OCI-LY3 (cell line): ENCODE results near the gene ACVRL1.

Source experiments
- H2AFZ ChIP-seq: fragments of 200-600, 300-600 bp; shearing (Covaris generic); 2 replicates; pipeline ENCODE4 v1.6.0; 2014; ENCODE audit warnings: antibody characterized with exemption, low read depth, low read length
- H3K27ac ChIP-seq: fragments of 200-600, 300-600 bp; sonication (generic); 2 replicates; pipeline ENCODE4 v1.5.1; 2014; ENCODE audit warnings: mild to moderate bottlenecking, low read length, moderate library complexity, mixed read lengths
- H3K27me3 ChIP-seq: fragments of 200-600, 300-600 bp; sonication (generic); 2 replicates; pipeline ENCODE4 v1.6.1; 2014; ENCODE audit warnings: low read depth, low read length, mixed read lengths
- H3K36me3 ChIP-seq: fragments of 200-600, 300-600 bp; sonication (generic); replicated peaks from 2 replicates; pipeline ENCODE3; 2014; ENCODE audit warnings: low read depth, low read length, mixed read lengths
- H3K4me1 ChIP-seq: fragments of 300-600, 200-600 bp; sonication (generic); 2 replicates; pipeline ENCODE4 v1.6.1; 2014; ENCODE audit warnings: low read length, mixed read lengths
- H3K4me2 ChIP-seq: fragments of 200-600, 300-600 bp; sonication (generic); 2 replicates; pipeline ENCODE4 v1.6.1; 2014; ENCODE audit warnings: low read length, mixed read lengths
- H3K4me3 ChIP-seq: fragments of 300-600, 200-600 bp; sonication (generic); 2 replicates; pipeline ENCODE4 v1.5.1; 2014; ENCODE audit warnings: antibody characterized with exemption, mild to moderate bottlenecking, low read length, moderate library complexity
- H3K79me2 ChIP-seq: fragments of 300-600, 200-600 bp; shearing (Covaris generic); 2 replicates; pipeline ENCODE4 v1.6.1; 2014; ENCODE audit warnings: mild to moderate bottlenecking, low read length, mixed read lengths
- H3K9ac ChIP-seq: fragments of 300-600, 200-600 bp; shearing (Covaris generic); 2 replicates; pipeline ENCODE4 v1.6.0; 2014; ENCODE audit warnings: mild to moderate bottlenecking, low read length, moderate library complexity
- H3K9me3 ChIP-seq: fragments of 200-600, 300-600 bp; shearing (Covaris generic); 2 replicates; pipeline ENCODE4 v1.6.1; 2014; ENCODE audit warnings: low read length, mixed read lengths; ENCODE audit not compliant: insufficient read depth
- H4K20me1 ChIP-seq: fragments of 200-600, 300-600 bp; sonication (generic); 2 replicates; pipeline ENCODE4 v1.6.1; 2016; ENCODE audit warnings: low read length, mixed read lengths; ENCODE audit not compliant: insufficient read depth
- CTCF ChIP-seq: fragments of 200-600, 300-600 bp; sonication (generic); IDR thresholded peaks from 2 replicates; pipeline ENCODE4 v1.5.1; 2014; ENCODE audit warnings: antibody characterized with exemption, low read length, low read depth
- EZH2phosphoT487 ChIP-seq: fragments of 200-600 bp; shearing (Covaris generic); IDR thresholded peaks from 2 replicates; pipeline ENCODE4 v1.6.1; 2018; ENCODE audit warnings: antibody characterized with exemption, mixed run types, low read depth

ACVRL1 gene

GRCh38 chr12:51874000-51874399 is 33.3 kb upstream of the ACVRL1 start:
- H3K4me3 ChIP-seq: no peak overlapping the region
- H3K4me2 ChIP-seq: no peak overlapping the region
- no peak overlapping the region for H2AFZ ChIP-seq
- no peaks in the 10 kb centered on the region for H4K20me1 ChIP-seq
- H3K9ac ChIP-seq: no peak overlapping the region
- no peaks in the 10 kb centered on the region for H3K36me3 ChIP-seq
- no peak for TF ChIP-seq CTCF
- H3K27me3 ChIP-seq: peaks cover 14% of the 10 kb centered on the region
- H3K4me1 ChIP-seq: peaks cover 6% of the 10 kb centered on the region; the same call in 1 of the 2 replicates
- no peaks in the 10 kb centered on the region for H3K9me3 ChIP-seq
- no peaks in the 10 kb centered on the region for H3K79me2 ChIP-seq
- no peak overlapping the region for H3K27ac ChIP-seq

GRCh38 chr12:51874486-51874885 is 32.8 kb upstream of the ACVRL1 start:
- H3K27ac ChIP-seq: no peak overlapping the region
- no peaks in the 10 kb centered on the region for H3K79me2 ChIP-seq
- H2AFZ ChIP-seq: no peak overlapping the region
- H3K27me3 ChIP-seq: peaks cover 14% of the 10 kb centered on the region
- no peak overlapping the region for H3K4me3 ChIP-seq
- H3K4me1 ChIP-seq: peaks cover 6% of the 10 kb centered on the region; the same call in 1 of the 2 replicates
- no peaks in the 10 kb centered on the region for H3K9me3 ChIP-seq
- no peaks in the 10 kb centered on the region for H4K20me1 ChIP-seq
- H3K9ac ChIP-seq: no peak overlapping the region
- H3K36me3 ChIP-seq: no peaks in the 10 kb centered on the region
- no peak overlapping the region for H3K4me2 ChIP-seq
- TF ChIP-seq EZH2phosphoT487 (no peak), CTCF (no peak)

GRCh38 chr12:51879102-51879501 is 28.2 kb upstream of the ACVRL1 start:
- H4K20me1 ChIP-seq: no peaks in the 10 kb centered on the region
- H3K79me2 ChIP-seq: no peaks in the 10 kb centered on the region
- no peaks in the 10 kb centered on the region for H3K9me3 ChIP-seq
- TF ChIP-seq CTCF (no peak), EZH2phosphoT487 (no peak)
- H3K4me3 ChIP-seq: no peak overlapping the region
- H3K36me3 ChIP-seq: no peaks in the 10 kb centered on the region
- peaks cover 6% of the 10 kb centered on the region; the same call in 1 of the 2 replicates for H3K4me1 ChIP-seq
- H3K27ac ChIP-seq: no peak overlapping the region
- no peak overlapping the region for H2AFZ ChIP-seq
- no peak overlapping the region for H3K9ac ChIP-seq
- H3K4me2 ChIP-seq: no peak overlapping the region
- H3K27me3 ChIP-seq: no peaks in the 10 kb centered on the region

GRCh38 chr12:51883295-51883694 is 24.0 kb upstream of the ACVRL1 start:
- Histone ChIP-seq H2AFZ (no peak overlapping the region), H3K36me3 (no peaks in the 10 kb centered on the region), H3K9ac (no peak overlapping the region), H3K4me3 (no peak overlapping the region), H4K20me1 (no peaks in the 10 kb centered on the region), H3K27ac (no peak overlapping the region), H3K4me2 (no peak overlapping the region), H3K79me2 (no peaks in the 10 kb centered on the region), H3K4me1 (no peaks in the 10 kb centered on the region), H3K27me3 (no peaks in the 10 kb centered on the region), H3K9me3 (no peaks in the 10 kb centered on the region)
- TF ChIP-seq CTCF: no peak
- no peak for TF ChIP-seq EZH2phosphoT487
